H54 (cell line): ENCODE results near the gene CHRNA4.

Source experiments
- DNase-seq: peaks from one replicate; pipeline ENCODE4 v3.0.0; 2011; ENCODE audit warnings: low spot score, mixed read lengths; ENCODE audit not compliant: insufficient read length
- FAIRE-seq: peaks from 3 replicates; lab custom pipeline; 2011; peaks lifted over from hg19 to GRCh38; lab: Jason Lieb, UNC
- POLR2A ChIP-seq: IDR thresholded peaks from 2 replicates; pipeline ENCODE4 v1.6.1; 2011; ENCODE audit warnings: low read depth, mild to moderate bottlenecking, low read length

The CHRNA4 gene

GRCh38 chr20:63367446-63368055, 6.4 kb upstream of the CHRNA4 start:
- TF ChIP-seq POLR2A: no peak
- DNase-seq (no peak), FAIRE-seq (no peak)

- TF ChIP-seq POLR2A: no peak
- no peak for DNase-seq
- no peak for FAIRE-seq
These were observed 5.5 kb upstream of the CHRNA4 start for GRCh38 chr20:63366390-63367365.

GRCh38 chr20:63365601-63366389, 4.6 kb upstream of the CHRNA4 start:
- DNase-seq (no peak), FAIRE-seq (no peak)
- no peak for TF ChIP-seq POLR2A

- TF ChIP-seq POLR2A: no peak
- FAIRE-seq (no peak), DNase-seq (no peak)
These were observed 3.8 kb upstream of the CHRNA4 start for GRCh38 chr20:63364801-63365585.

- TF ChIP-seq POLR2A: no peak
- DNase-seq (no peak), FAIRE-seq (no peak)
These were observed 2.9 kb upstream of the CHRNA4 start for GRCh38 chr20:63363981-63364561.

GRCh38 chr20:63363013-63363957, 2.1 kb upstream of the CHRNA4 start:
- no peak for FAIRE-seq
- DNase-seq: no peak
- no peak for TF ChIP-seq POLR2A

- FAIRE-seq: no peak
- no peak for DNase-seq
- no peak for TF ChIP-seq POLR2A
These were observed 1.4 kb upstream of the CHRNA4 start for GRCh38 chr20:63362436-63363009.

GRCh38 chr20:63361519-63362435, 628 bp upstream of the CHRNA4 start:
- no peak for DNase-seq
- no peak for TF ChIP-seq POLR2A
- FAIRE-seq: no peak

- no peak for FAIRE-seq
- no peak for TF ChIP-seq POLR2A
- no peak for DNase-seq
These were observed 956 bp downstream of the CHRNA4 start for GRCh38 chr20:63359937-63360849.
